BLaER1 treated with 17β-estradiol and CSF1 and Interleukin-3, amounts not matched to agents 10 nM and 100 nM (cell line): ENCODE measurements around the gene F5.

Experiments used
- H3K27ac ChIP-seq, 11 experiments: shearing (Covaris generic); formaldehyde crosslinking; 2 replicates each; pipeline ENCODE4 v1.8.1; 2022
- H3K27me3 ChIP-seq, 11 experiments: shearing (Covaris generic); formaldehyde crosslinking; 2 replicates each; pipeline ENCODE4 v1.8.1; 2022
- H3K36me3 ChIP-seq, 11 experiments: shearing (Covaris generic); formaldehyde crosslinking; 2 replicates each; pipeline ENCODE4 v1.8.1; 2022
- H3K4me1 ChIP-seq, 10 experiments: shearing (Covaris generic); formaldehyde crosslinking; 2 replicates each; pipeline ENCODE4 v1.8.1; 2022
- H3K4me2 ChIP-seq, 11 experiments: shearing (Covaris generic); formaldehyde crosslinking; 2 replicates each; pipeline ENCODE4 v1.8.1; 2022
- H3K4me3 ChIP-seq, 10 experiments: shearing (Covaris generic); formaldehyde crosslinking; 2 replicates each; pipeline ENCODE4 v1.8.1; 2022
- H3K9ac ChIP-seq, 11 experiments: shearing (Covaris generic); formaldehyde crosslinking; 2 replicates each; pipeline ENCODE4 v1.8.1; 2022
- H3K9me3 ChIP-seq, 11 experiments: shearing (Covaris generic); formaldehyde crosslinking; replicated peaks in 1 of 11; 2 replicates each; pipeline ENCODE4 v1.8.1; 2022
- H4K20me1 ChIP-seq, 11 experiments: shearing (Covaris generic); formaldehyde crosslinking; 2 replicates each; pipeline ENCODE4 v1.8.1; 2022
- Cebpa-rat ChIP-seq, 11 experiments: shearing (Covaris generic); IDR thresholded peaks; 2 replicates each; pipeline ENCODE4 v1.8.1; 2022

Gene F5

DNA sequence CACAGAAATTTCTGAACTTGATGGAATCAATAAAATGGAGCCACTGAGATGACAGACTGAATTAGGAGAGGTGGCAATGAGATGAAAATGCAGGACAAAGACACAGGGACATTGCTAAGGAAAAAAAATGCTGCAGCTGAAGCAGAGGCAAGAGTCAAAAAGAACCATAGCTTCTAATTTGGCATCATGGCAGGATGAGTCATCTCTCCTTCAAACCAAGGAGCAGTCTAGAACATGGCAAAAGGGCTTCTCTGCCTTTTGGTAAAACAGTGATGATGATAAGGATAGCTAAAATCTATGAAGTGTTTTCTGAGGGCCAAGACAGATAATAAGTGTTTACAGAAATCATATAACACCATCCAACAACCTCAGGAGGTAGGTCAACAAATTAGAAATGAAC is 117.3 kb downstream of the F5 start:
- no peak overlapping the region for H3K9ac ChIP-seq
- no peak overlapping the region for H3K4me2 ChIP-seq
- H3K4me3 ChIP-seq: no peak overlapping the region
- peaks cover 0 to 9% (median 0%) of the 10 kb centered on the region in 10 experiments; a peak in 5 of 20 replicates for H3K4me1 ChIP-seq
- H4K20me1 ChIP-seq: no peaks in the 10 kb centered on the region
- H3K27me3 ChIP-seq: no peaks in the 10 kb centered on the region
- TF ChIP-seq Cebpa-rat (IDR thresholded peaks at IDR 0.05): no peak
- H3K27ac ChIP-seq: no peak overlapping the region
- no peaks in the 10 kb centered on the region for H3K9me3 ChIP-seq
- peaks cover 0 to 33% (median 13%) of the 10 kb centered on the region in 11 experiments; a peak in 15 of 22 replicates for H3K36me3 ChIP-seq

DNA sequence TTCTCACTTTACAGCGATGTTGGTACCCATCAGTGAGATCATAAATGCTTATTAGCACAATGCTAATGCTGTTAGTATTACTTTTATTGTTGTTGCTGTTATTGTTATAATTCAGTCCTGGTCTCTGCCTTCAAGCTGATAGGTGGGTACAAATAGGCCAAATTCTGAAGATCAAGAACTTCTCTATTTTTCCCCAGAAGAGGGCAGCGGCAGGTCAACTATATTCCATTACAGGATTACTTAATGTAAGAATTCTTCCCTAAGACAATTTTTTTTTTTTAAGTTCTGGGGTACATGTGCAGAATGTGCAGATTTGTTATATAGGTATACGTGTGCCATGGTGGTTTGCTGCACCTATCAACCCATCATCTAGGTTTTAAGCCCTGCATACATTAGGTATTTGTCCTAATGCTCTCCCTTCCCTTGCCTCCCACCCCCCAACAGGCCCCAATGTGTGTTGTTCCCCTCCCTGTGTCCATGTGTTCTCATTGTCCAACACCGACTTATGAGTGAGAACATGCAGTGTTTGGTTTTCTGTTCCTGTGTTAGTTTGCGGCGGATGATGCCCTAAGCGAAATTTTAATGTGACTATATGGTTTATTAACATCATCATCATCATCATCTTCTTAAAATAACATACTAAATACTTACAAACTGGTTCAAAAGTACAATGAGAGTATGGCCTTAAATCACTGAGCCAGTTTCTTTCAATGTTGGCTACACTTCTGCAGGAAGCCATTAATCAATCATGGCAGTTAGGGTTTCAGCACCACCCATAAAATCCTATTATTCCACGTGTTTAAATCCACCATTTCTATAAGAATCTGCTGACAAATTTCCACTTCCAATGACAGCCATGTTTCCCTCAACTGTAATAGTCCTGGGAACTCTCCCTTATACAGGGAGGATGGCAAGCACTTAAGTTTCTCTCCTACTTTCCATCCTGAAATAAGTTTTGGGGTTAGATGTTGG is 119.7 kb downstream of the F5 start:
- Histone ChIP-seq H3K36me3 (peaks cover 0 to 33% (median 13%) of the 10 kb centered on the region in 11 experiments; a peak in 15 of 22 replicates), H3K4me3 (no peak overlapping the region), H4K20me1 (no peaks in the 10 kb centered on the region), H3K27ac (no peak overlapping the region), H3K27me3 (no peaks in the 10 kb centered on the region), H3K9ac (no peak overlapping the region), H3K9me3 (no peaks in the 10 kb centered on the region), H3K4me2 (no peak overlapping the region), H3K4me1 (no peaks in the 10 kb centered on the region)
- TF ChIP-seq Cebpa-rat (IDR thresholded peaks at IDR 0.05): no peak

DNA sequence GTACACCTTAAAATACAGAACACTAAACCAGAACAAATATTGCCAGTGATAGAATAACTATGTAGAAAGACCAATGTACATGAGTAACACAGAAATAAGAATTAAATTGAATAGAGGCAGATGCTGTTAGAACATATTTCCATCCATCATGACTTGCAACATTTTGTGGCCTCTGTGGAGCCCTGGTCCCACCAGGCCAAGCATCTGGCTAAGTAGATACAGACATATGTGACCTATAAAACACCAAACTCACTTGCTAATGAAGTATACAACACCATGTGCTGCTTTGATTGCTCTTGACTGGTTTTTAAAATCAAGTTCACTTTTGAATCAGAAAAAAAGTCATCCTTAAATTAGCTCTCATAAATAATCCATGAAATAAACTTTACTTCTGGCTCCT is 121.0 kb downstream of the F5 start:
- Histone ChIP-seq H3K27me3 (no peaks in the 10 kb centered on the region), H3K4me3 (no peak overlapping the region), H3K4me1 (no peaks in the 10 kb centered on the region), H3K4me2 (no peak overlapping the region), H3K9ac (no peak overlapping the region; a peak in 1 of 22 replicates), H3K9me3 (peaks cover 0 to 6% (median 3%) of the 10 kb centered on the region in 11 experiments; a peak in 7 of 22 replicates), H3K36me3 (peaks cover 0 to 33% (median 13%) of the 10 kb centered on the region in 11 experiments; a peak in 16 of 22 replicates), H4K20me1 (no peaks in the 10 kb centered on the region; a peak in 1 of 22 replicates), H3K27ac (no peak overlapping the region)
- TF ChIP-seq Cebpa-rat (IDR thresholded peaks at IDR 0.05): no peak
